Gastroesophageal sphincter (tissue), 3 donors: ENCODE results near the gene RPL28.

Experiments
- EP300 ChIP-seq: sonication (generic); formaldehyde crosslinking; IDR thresholded peaks from one replicate; pipeline ENCODE4 v1.6.1; 2017; ENCODE audit warnings: antibody characterized with exemption, mild to moderate bottlenecking
- POLR2A ChIP-seq, 2 donors: fragments of 450-650 bp; IDR thresholded peaks; one replicate each; pipeline ENCODE4 v1.6.1; 2017; ENCODE audit warnings: antibody characterized with exemption in 2 of 2, mild to moderate bottlenecking in 2 of 2, moderate library complexity in 1 of 2
- TF ChIP-seq, protein P1 (sequence below), 4 experiments: fragments of 200-600 bp in 2 of 4; fragments of 450-650 bp in 2 of 4; sonication (generic) in 1 of 4; IDR thresholded peaks; one replicate each; pipeline ENCODE4 v1.5.1; 2017 to 2019; ENCODE audit warnings: antibody characterized with exemption in 4 of 4, mild to moderate bottlenecking in 2 of 4, moderate library complexity in 2 of 4

DNA sequence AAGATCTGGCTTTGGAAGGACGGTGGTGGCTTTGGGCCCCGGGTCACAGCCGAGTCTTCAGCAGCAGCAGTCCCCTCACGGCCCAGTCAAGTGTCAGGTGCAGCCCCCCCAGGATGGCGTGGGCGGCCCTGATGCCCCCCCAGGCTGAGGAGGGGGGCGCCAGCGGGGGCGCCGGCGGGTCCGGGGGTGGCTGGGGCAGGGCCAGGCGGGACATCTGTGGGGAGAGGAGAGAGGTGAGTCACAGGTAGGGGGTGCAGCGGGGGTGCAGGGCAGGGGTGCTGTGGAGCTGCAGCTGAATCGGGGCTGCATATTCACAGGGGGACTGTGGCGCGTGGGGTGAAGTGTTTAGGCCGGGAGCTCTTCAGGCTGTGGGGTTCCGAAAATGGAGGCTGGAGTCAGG, 19.8 kb upstream of the RPL28 start:
- TF ChIP-seq, protein P1, sequence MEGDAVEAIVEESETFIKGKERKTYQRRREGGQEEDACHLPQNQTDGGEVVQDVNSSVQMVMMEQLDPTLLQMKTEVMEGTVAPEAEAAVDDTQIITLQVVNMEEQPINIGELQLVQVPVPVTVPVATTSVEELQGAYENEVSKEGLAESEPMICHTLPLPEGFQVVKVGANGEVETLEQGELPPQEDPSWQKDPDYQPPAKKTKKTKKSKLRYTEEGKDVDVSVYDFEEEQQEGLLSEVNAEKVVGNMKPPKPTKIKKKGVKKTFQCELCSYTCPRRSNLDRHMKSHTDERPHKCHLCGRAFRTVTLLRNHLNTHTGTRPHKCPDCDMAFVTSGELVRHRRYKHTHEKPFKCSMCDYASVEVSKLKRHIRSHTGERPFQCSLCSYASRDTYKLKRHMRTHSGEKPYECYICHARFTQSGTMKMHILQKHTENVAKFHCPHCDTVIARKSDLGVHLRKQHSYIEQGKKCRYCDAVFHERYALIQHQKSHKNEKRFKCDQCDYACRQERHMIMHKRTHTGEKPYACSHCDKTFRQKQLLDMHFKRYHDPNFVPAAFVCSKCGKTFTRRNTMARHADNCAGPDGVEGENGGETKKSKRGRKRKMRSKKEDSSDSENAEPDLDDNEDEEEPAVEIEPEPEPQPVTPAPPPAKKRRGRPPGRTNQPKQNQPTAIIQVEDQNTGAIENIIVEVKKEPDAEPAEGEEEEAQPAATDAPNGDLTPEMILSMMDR (IDR thresholded peaks at IDR 0.05) = no peak
- TF ChIP-seq POLR2A (IDR thresholded peaks at IDR 0.05) (no peak), EP300 (no peak)
